ENCODE data around the gene CADM2. TPM values are rescaled to one million over a fixed set of nuclear protein-coding genes. Genes with fewer than 3 reads are reported as not detected.

CADM2 gene
- total RNA-seq (2014; rRNA removed; shearing (Covaris generic)) (13.3 and 16.4 TPM in 2 replicates), polyA plus RNA-seq (2016; fragmentation: Nextera tagmentation; extraction: Ambion mirVana) (31.5 and 47.5 TPM in 2 replicates)
- long read RNA-seq, partial matches to known transcripts, result 0 of 8 reads
- long read RNA-seq, other reads (novel, unspliced or antisense), result 7 of 8 reads

GRCh38 chr3:84958495-84959469 lies at the start of gene CADM2:
Gene CADM2, plus strand, starts transcription at chr3:84958989.
- H3K4me2 ChIP-seq, result peak within 1 kb of the TSS; percentile 94
- H3K9me3 Mint-ChIP-seq, result no peaks in the 10 kb centered on the region
- H3K4me1 Mint-ChIP-seq, result peaks cover 31% of the 10 kb centered on the region
- no peaks in the 10 kb centered on the region for H4K20me1 ChIP-seq (replicated peaks; ENCODE audit: insufficient read depth)
- H3K4me3 ChIP-seq, result peak within 1 kb of the TSS; percentile 87
- H3K4me3 Mint-ChIP-seq, result peak within 1 kb of the TSS; percentile 92
- H3K27ac ChIP-seq (ENCODE audit: low read depth), result peak within 1 kb of the TSS; percentile 90
- peak within 1 kb of the TSS; percentile 87 for H2AFZ ChIP-seq
- H3K27me3 ChIP-seq (ENCODE audit: insufficient read depth), result no peaks in the 10 kb centered on the region
- H3K27ac Mint-ChIP-seq, result peak within 1 kb of the TSS; percentile 93
- peaks cover 4% of the 10 kb centered on the region for H3K27me3 Mint-ChIP-seq (ENCODE audit: insufficient read depth, low read depth, poor library complexity)
- H3F3A ChIP-seq (replicated peaks; ENCODE audit: low read depth), result no peaks in the 10 kb centered on the region
- DNase-seq (ENCODE audit: low spot score) (peak; percentile 99), ATAC-seq (peak; percentile 85)
- H3K4me1 ChIP-seq (ENCODE audit: insufficient read depth), result peaks cover 28% of the 10 kb centered on the region
- no peaks in the 10 kb centered on the region for H3K36me3 Mint-ChIP-seq (ENCODE audit: low read depth)
- H3K9me2 ChIP-seq (ENCODE audit: insufficient read depth), result no peaks in the 10 kb centered on the region
- H3K36me3 ChIP-seq (ENCODE audit: insufficient read depth), result no peaks in the 10 kb centered on the region
- peaks cover 40% of the 10 kb centered on the region for H3K79me2 ChIP-seq (replicated peaks; ENCODE audit: insufficient read depth)
- TF ChIP-seq EZH2phosphoT487 (IDR thresholded peaks at IDR 0.05; ENCODE audit: unreplicated experiment), result no peak
- TF ChIP-seq STAT1 (IDR thresholded peaks at IDR 0.05; ENCODE audit: unreplicated experiment), result no peak
- TF ChIP-seq POLR2AphosphoS5 (IDR thresholded peaks at IDR 0.05; ENCODE audit: low read depth), result peak; percentile 81
- no peak for TF ChIP-seq REST (IDR thresholded peaks at IDR 0.05; ENCODE audit: unreplicated experiment)
- TF ChIP-seq EZH2 (IDR thresholded peaks at IDR 0.05; ENCODE audit: low read depth, unreplicated experiment), result no peak
- TF ChIP-seq ZNF462 (CRISPR knock-in tag; IDR thresholded peaks at IDR 0.05), result no peak
- TF ChIP-seq JUNB (IDR thresholded peaks at IDR 0.05; ENCODE audit: unreplicated experiment), result no peak
- TF ChIP-seq CREB1 (CRISPR knock-in tag; IDR thresholded peaks at IDR 0.05; ENCODE audit: low read depth), result no peak
- TF ChIP-seq ETS1 (IDR thresholded peaks at IDR 0.05), result 0 out of 2 replicates have a peak, but pooled peaks have one; percentile 20
- TF ChIP-seq ZNF331 (CRISPR knock-in tag; IDR thresholded peaks at IDR 0.05; ENCODE audit: low read depth), result no peak
- peak; percentile 59 to 64 for TF ChIP-seq CTCF (conservative IDR thresholded peaks at IDR 0.05; ENCODE audit: low read depth in 2 of 2)
- no peak; the same call in 1 of the 2 replicates for TF ChIP-seq NANOG (IDR thresholded peaks at IDR 0.05; ENCODE audit: borderline replicate concordance)
